ENCODE results near the gene NRG2.

NRG2 gene

GRCh38 chr5:139855946-139856540 is 187.1 kb downstream of the NRG2 start:
- H3K9ac ChIP-seq (ENCODE audit: low read depth, low read length), result no peak overlapping the region
- H3K9me3 ChIP-seq (ENCODE audit: insufficient read depth, low read depth, low read length), result no peaks in the 10 kb centered on the region
- H3K27me3 ChIP-seq (ENCODE audit: insufficient read depth, low read length), result peaks cover 3% of the 10 kb centered on the region; the same call in 1 of the 2 replicates
- WGBS, result 86% methylated on average over 6 of the region's 6 CpGs
- no peaks in the 10 kb centered on the region for H3K36me3 ChIP-seq (ENCODE audit: insufficient read depth, low read length)
- no peak overlapping the region for H3K4me3 ChIP-seq (ENCODE audit: low read length)
- no peaks in the 10 kb centered on the region for H3K4me1 ChIP-seq (ENCODE audit: insufficient read depth, low read length)
- no peak overlapping the region for H3K27ac ChIP-seq (ENCODE audit: low read depth, low read length)

GRCh38 chr5:139855451-139855850 is 187.6 kb downstream of the NRG2 start:
- Histone ChIP-seq H3K9ac (ENCODE audit: low read depth, low read length) (no peak overlapping the region), H3K4me1 (ENCODE audit: insufficient read depth, low read length) (no peaks in the 10 kb centered on the region), H3K27ac (ENCODE audit: low read depth, low read length) (no peak overlapping the region), H3K4me3 (ENCODE audit: low read length) (no peak overlapping the region), H3K9me3 (ENCODE audit: insufficient read depth, low read depth, low read length) (no peaks in the 10 kb centered on the region), H3K27me3 (ENCODE audit: insufficient read depth, low read length) (peaks cover 5% of the 10 kb centered on the region; the same call in 1 of the 2 replicates), H3K36me3 (ENCODE audit: insufficient read depth, low read length) (no peaks in the 10 kb centered on the region)
- 90% methylated on average over 8 of the region's 8 CpGs for WGBS

- Histone ChIP-seq H3K9ac (ENCODE audit: low read depth, low read length) (no peak overlapping the region), H3K4me1 (ENCODE audit: insufficient read depth, low read length) (no peaks in the 10 kb centered on the region), H3K27me3 (ENCODE audit: insufficient read depth, low read length) (peaks cover 9% of the 10 kb centered on the region), H3K4me3 (ENCODE audit: low read length) (no peak overlapping the region), H3K27ac (ENCODE audit: low read depth, low read length) (no peak overlapping the region), H3K9me3 (ENCODE audit: insufficient read depth, low read depth, low read length) (no peaks in the 10 kb centered on the region), H3K36me3 (ENCODE audit: insufficient read depth, low read length) (no peaks in the 10 kb centered on the region)
- 90% methylated on average over 5 of the region's 5 CpGs for WGBS
Observed at GRCh38 chr5:139854953-139855352, 188.1 kb downstream of the NRG2 start.

GRCh38 chr5:139854029-139854605 is 189.0 kb downstream of the NRG2 start:
- Histone ChIP-seq H3K27me3 (ENCODE audit: insufficient read depth, low read length) (peaks cover 15% of the 10 kb centered on the region), H3K9me3 (ENCODE audit: insufficient read depth, low read depth, low read length) (no peaks in the 10 kb centered on the region), H3K36me3 (ENCODE audit: insufficient read depth, low read length) (no peaks in the 10 kb centered on the region), H3K9ac (ENCODE audit: low read depth, low read length) (no peak overlapping the region), H3K27ac (ENCODE audit: low read depth, low read length) (no peak overlapping the region), H3K4me3 (ENCODE audit: low read length) (no peak overlapping the region), H3K4me1 (ENCODE audit: insufficient read depth, low read length) (no peaks in the 10 kb centered on the region)
- 92% methylated on average over 7 of the region's 7 CpGs for WGBS

GRCh38 chr5:139852696-139853095 is 190.4 kb downstream of the NRG2 start:
- H3K9me3 ChIP-seq (ENCODE audit: insufficient read depth, low read depth, low read length), result no peaks in the 10 kb centered on the region
- no peak overlapping the region for H3K4me3 ChIP-seq (ENCODE audit: low read length)
- H3K4me1 ChIP-seq (ENCODE audit: insufficient read depth, low read length), result no peaks in the 10 kb centered on the region
- no peak overlapping the region for H3K27ac ChIP-seq (ENCODE audit: low read depth, low read length)
- H3K9ac ChIP-seq (ENCODE audit: low read depth, low read length), result no peak overlapping the region
- H3K27me3 ChIP-seq (ENCODE audit: insufficient read depth, low read length), result peaks cover 28% of the 10 kb centered on the region
- 95% methylated on average over 8 of the region's 8 CpGs for WGBS
- H3K36me3 ChIP-seq (ENCODE audit: insufficient read depth, low read length), result no peaks in the 10 kb centered on the region

GRCh38 chr5:139851558-139851957 is 191.5 kb downstream of the NRG2 start:
- Histone ChIP-seq H3K27ac (ENCODE audit: low read depth, low read length) (no peak overlapping the region), H3K36me3 (ENCODE audit: insufficient read depth, low read length) (no peaks in the 10 kb centered on the region), H3K9ac (ENCODE audit: low read depth, low read length) (no peak overlapping the region), H3K9me3 (ENCODE audit: insufficient read depth, low read depth, low read length) (no peaks in the 10 kb centered on the region), H3K27me3 (ENCODE audit: insufficient read depth, low read length) (peaks cover 40% of the 10 kb centered on the region), H3K4me1 (ENCODE audit: insufficient read depth, low read length) (no peaks in the 10 kb centered on the region), H3K4me3 (ENCODE audit: low read length) (no peak overlapping the region)
- 93% methylated on average over 18 of the region's 19 CpGs for WGBS

- no peak overlapping the region for H3K4me3 ChIP-seq (ENCODE audit: low read length)
- peaks cover 50% of the 10 kb centered on the region for H3K27me3 ChIP-seq (ENCODE audit: insufficient read depth, low read length)
- H3K9me3 ChIP-seq (ENCODE audit: insufficient read depth, low read depth, low read length), result no peaks in the 10 kb centered on the region
- no peaks in the 10 kb centered on the region for H3K4me1 ChIP-seq (ENCODE audit: insufficient read depth, low read length)
- H3K27ac ChIP-seq (ENCODE audit: low read depth, low read length), result no peak overlapping the region
- no peaks in the 10 kb centered on the region for H3K36me3 ChIP-seq (ENCODE audit: insufficient read depth, low read length)
- 90% methylated on average over 3 of the region's 3 CpGs for WGBS
- H3K9ac ChIP-seq (ENCODE audit: low read depth, low read length), result no peak overlapping the region
Observed at GRCh38 chr5:139850423-139851016, 192.6 kb downstream of the NRG2 start.

GRCh38 chr5:139849942-139850341 is 193.2 kb downstream of the NRG2 start:
- H3K4me3 ChIP-seq (ENCODE audit: low read length), result no peak overlapping the region
- 89% methylated on average over 2 of the region's 2 CpGs for WGBS
- no peak overlapping the region for H3K27ac ChIP-seq (ENCODE audit: low read depth, low read length)
- peaks cover 56% of the 10 kb centered on the region for H3K27me3 ChIP-seq (ENCODE audit: insufficient read depth, low read length)
- no peaks in the 10 kb centered on the region for H3K9me3 ChIP-seq (ENCODE audit: insufficient read depth, low read depth, low read length)
- H3K36me3 ChIP-seq (ENCODE audit: insufficient read depth, low read length), result no peaks in the 10 kb centered on the region
- no peak overlapping the region for H3K9ac ChIP-seq (ENCODE audit: low read depth, low read length)
- no peaks in the 10 kb centered on the region for H3K4me1 ChIP-seq (ENCODE audit: insufficient read depth, low read length)

- H3K27ac ChIP-seq (ENCODE audit: low read depth, low read length), result no peak overlapping the region
- no peaks in the 10 kb centered on the region for H3K9me3 ChIP-seq (ENCODE audit: insufficient read depth, low read depth, low read length)
- H3K4me1 ChIP-seq (ENCODE audit: insufficient read depth, low read length), result no peaks in the 10 kb centered on the region
- 79% methylated on average over 7 of the region's 7 CpGs for WGBS
- peaks cover 60% of the 10 kb centered on the region for H3K27me3 ChIP-seq (ENCODE audit: insufficient read depth, low read length)
- no peaks in the 10 kb centered on the region for H3K36me3 ChIP-seq (ENCODE audit: insufficient read depth, low read length)
- no peak overlapping the region for H3K4me3 ChIP-seq (ENCODE audit: low read length)
- H3K9ac ChIP-seq (ENCODE audit: low read depth, low read length), result no peak overlapping the region
Observed at GRCh38 chr5:139849501-139849900, 193.6 kb downstream of the NRG2 start.

GRCh38 chr5:139848508-139849100 is 194.5 kb downstream of the NRG2 start:
- Histone ChIP-seq H3K27ac (ENCODE audit: low read depth, low read length) (no peak overlapping the region), H3K36me3 (ENCODE audit: insufficient read depth, low read length) (no peaks in the 10 kb centered on the region), H3K4me1 (ENCODE audit: insufficient read depth, low read length) (no peaks in the 10 kb centered on the region), H3K9me3 (ENCODE audit: insufficient read depth, low read depth, low read length) (no peaks in the 10 kb centered on the region), H3K4me3 (ENCODE audit: low read length) (peak overlapping the region; percentile 59), H3K9ac (ENCODE audit: low read depth, low read length) (no peak overlapping the region), H3K27me3 (ENCODE audit: insufficient read depth, low read length) (peaks cover 65% of the 10 kb centered on the region)
- WGBS, result 14% methylated on average over 35 of the region's 43 CpGs

- H3K9ac ChIP-seq (ENCODE audit: low read depth, low read length), result no peak overlapping the region
- no peaks in the 10 kb centered on the region for H3K36me3 ChIP-seq (ENCODE audit: insufficient read depth, low read length)
- no peaks in the 10 kb centered on the region for H3K4me1 ChIP-seq (ENCODE audit: insufficient read depth, low read length)
- H3K9me3 ChIP-seq (ENCODE audit: insufficient read depth, low read depth, low read length), result no peaks in the 10 kb centered on the region
- no peak overlapping the region for H3K27ac ChIP-seq (ENCODE audit: low read depth, low read length)
- peak overlapping the region; percentile 59 for H3K4me3 ChIP-seq (ENCODE audit: low read length)
- peaks cover 67% of the 10 kb centered on the region for H3K27me3 ChIP-seq (ENCODE audit: insufficient read depth, low read length)
- under 1% methylated on average over 107 of the region's 107 CpGs for WGBS
Observed at GRCh38 chr5:139847790-139848507, 195.2 kb downstream of the NRG2 start.

Measured in HUES64 (cell line).